HUES64 (cell line): ENCODE data around the gene BTBD9.

ENCODE experiments used
- H3K27ac ChIP-seq: 2 replicates; pipeline ENCODE4 v1.7.0; 2013; ENCODE audit warnings: low read depth, low read length, inconsistent platforms
- H3K27me3 ChIP-seq: 2 replicates; pipeline ENCODE4 v1.6.1; 2013; ENCODE audit warnings: mild to moderate bottlenecking, low read length; ENCODE audit not compliant: insufficient read depth
- H3K36me3 ChIP-seq: 2 replicates; pipeline ENCODE4 v1.6.1; 2013; ENCODE audit warnings: mild to moderate bottlenecking, low read length; ENCODE audit not compliant: insufficient read depth
- H3K4me1 ChIP-seq: 2 replicates; pipeline ENCODE4 v1.6.1; 2013; ENCODE audit warnings: mild to moderate bottlenecking, low read length, moderate library complexity; ENCODE audit not compliant: insufficient read depth
- H3K4me3 ChIP-seq: 2 replicates; pipeline ENCODE4 v1.5.1; 2013; ENCODE audit warnings: mild to moderate bottlenecking, low read length, moderate library complexity
- H3K9ac ChIP-seq: 2 replicates; pipeline ENCODE4 v1.6.1; 2013; ENCODE audit warnings: mild to moderate bottlenecking, low read depth, low read length
- H3K9me3 ChIP-seq: 2 replicates; pipeline ENCODE4 v1.6.1; 2013; ENCODE audit warnings: low read depth, low read length; ENCODE audit not compliant: insufficient read depth
- WGBS: fragments of 150-250, 120-280 bp; methylation state at CpG from one replicate; pipeline ENCODE4 v1.1.7; 2013; ENCODE audit warnings: missing lambda C conversion rate; 5-methylcytosine and 5-hydroxymethylcytosine counted together

The BTBD9 gene

DNA sequence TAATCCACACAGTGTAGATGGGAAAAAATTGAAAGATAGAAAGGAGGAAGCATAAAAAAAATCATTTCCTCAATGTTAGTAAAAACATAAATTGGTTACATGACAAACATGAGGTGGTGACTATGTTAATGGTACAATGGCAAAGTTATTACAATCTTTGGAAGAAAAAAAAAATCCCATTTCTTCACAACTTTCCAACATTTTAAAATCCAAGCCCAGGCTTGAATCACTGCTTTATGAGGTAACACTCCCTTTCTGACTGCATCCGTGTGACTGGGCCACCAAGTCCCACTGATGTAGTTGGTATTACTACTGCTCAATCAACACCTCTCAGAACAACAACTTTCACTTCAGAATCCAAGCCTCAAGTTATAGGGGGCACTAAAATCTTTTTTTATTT, 160.4 kb downstream of the BTBD9 start:
- Histone ChIP-seq H3K4me3 (no peak overlapping the region), H3K36me3 (no peaks in the 10 kb centered on the region), H3K9me3 (no peaks in the 10 kb centered on the region), H3K27ac (no peak overlapping the region), H3K27me3 (no peaks in the 10 kb centered on the region; the same call in 1 of the 2 replicates), H3K4me1 (peaks cover 42% of the 10 kb centered on the region), H3K9ac (no peak overlapping the region)
- 97% methylated on average over 1 of the region's 1 CpG for WGBS

DNA sequence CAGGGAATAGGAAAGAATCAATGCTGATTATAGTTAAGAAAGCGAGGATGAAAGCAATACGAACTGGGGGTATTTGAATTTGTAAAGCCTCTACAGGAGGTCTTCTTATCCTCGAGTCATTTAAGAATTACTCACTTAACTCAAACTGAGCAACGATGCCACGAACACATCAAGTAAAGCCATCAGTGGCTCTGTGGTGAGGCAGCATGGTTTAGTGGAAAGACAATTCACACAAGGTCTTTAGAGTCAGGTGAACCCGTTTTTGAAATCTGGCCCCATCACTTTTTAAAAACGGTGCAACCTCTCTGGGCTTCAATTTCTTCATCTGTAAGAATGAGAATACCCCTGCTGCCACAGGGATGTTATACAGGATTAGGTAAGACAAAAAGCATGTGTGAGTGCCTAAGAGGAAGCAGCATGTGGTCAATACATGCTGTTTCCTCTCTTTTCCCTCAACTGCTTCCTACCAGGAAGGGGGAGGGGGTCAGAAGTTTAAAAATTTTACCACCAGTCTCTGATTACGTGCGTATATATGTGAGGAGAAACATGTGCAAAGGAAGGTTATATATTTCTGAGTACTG, 162.0 kb downstream of the BTBD9 start:
- peaks cover 42% of the 10 kb centered on the region for H3K4me1 ChIP-seq
- H3K9ac ChIP-seq, result no peak overlapping the region
- no peaks in the 10 kb centered on the region for H3K36me3 ChIP-seq
- H3K27me3 ChIP-seq, result no peaks in the 10 kb centered on the region; the same call in 1 of the 2 replicates
- WGBS, result 3% methylated on average over 7 of the region's 9 CpGs
- H3K9me3 ChIP-seq, result no peaks in the 10 kb centered on the region
- peak overlapping the region; percentile 75; the same call in 1 of the 2 replicates for H3K27ac ChIP-seq
- no peak overlapping the region; the same call in 1 of the 2 replicates for H3K4me3 ChIP-seq

DNA sequence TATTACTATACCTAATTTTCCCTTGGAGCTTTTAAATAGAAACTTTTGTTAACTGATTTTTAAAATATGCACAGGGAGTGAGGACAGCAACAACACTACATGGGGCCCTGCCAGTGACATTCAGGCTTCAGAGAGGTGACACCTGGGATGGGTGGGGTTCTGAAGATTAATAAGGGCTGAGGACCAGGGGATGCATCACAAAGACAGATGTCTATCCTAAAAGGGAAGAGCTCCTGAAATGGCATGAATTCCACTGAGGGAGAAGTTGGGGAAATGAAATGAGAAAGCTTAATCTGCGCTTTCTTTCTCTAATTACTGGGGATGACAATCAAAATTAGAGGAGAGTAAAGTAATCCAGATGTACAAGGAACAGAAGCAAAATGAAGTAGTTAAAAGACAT, 162.8 kb downstream of the BTBD9 start:
- WGBS, result 82% methylated on average over 1 of the region's 1 CpG
- Histone ChIP-seq H3K9me3 (no peaks in the 10 kb centered on the region), H3K4me1 (peaks cover 39% of the 10 kb centered on the region), H3K27ac (peak overlapping the region; percentile 75), H3K4me3 (no peak overlapping the region), H3K27me3 (no peaks in the 10 kb centered on the region; the same call in 1 of the 2 replicates), H3K9ac (no peak overlapping the region), H3K36me3 (no peaks in the 10 kb centered on the region)

DNA sequence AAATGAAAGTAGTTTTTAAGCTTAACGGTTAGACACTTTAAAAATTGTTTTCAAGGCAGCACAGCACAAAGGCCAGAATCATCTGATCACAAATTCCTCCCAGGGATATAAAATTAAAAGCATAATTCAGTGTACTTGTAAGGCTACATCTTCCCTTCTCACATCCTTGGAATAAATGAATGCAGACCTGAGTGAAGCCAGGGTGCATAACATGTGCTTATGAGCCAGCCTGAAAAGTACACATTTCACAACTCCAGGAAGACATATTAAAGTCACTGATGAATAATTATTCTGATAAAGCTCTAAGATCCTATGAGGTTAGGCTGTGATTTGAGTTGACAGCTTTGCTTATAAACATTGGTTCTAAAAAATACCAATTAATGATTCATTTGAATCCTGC, 163.6 kb downstream of the BTBD9 start:
- H3K9me3 ChIP-seq, result no peaks in the 10 kb centered on the region
- H3K27me3 ChIP-seq, result no peaks in the 10 kb centered on the region; the same call in 1 of the 2 replicates
- WGBS, result no CpG with 5 or more reads among the region's 1 CpG
- H3K4me3 ChIP-seq, result no peak overlapping the region
- no peak overlapping the region for H3K27ac ChIP-seq
- H3K9ac ChIP-seq, result no peak overlapping the region
- peaks cover 33% of the 10 kb centered on the region for H3K4me1 ChIP-seq
- no peaks in the 10 kb centered on the region for H3K36me3 ChIP-seq

DNA sequence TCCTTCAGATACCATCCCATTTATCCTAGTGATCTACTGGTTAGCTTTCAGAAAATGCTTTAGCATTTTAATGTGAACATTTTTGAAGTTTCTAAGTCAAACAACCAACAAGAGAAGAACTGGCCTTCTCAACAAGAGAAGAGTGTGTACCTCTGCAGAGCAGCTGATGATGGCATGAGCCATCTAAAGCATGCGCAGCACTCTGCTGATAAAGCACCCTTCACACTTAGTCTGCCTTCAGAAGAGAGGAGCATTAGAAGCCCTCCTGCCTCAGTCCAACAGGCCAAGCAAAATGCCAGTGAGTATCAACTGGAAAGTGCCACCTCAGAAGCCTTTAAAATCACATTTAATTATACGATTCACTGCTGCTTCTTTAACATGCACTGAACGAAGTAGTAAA, 169.2 kb downstream of the BTBD9 start:
- Histone ChIP-seq H3K36me3 (no peaks in the 10 kb centered on the region), H3K4me3 (no peak overlapping the region), H3K4me1 (peaks cover 1% of the 10 kb centered on the region; the same call in 1 of the 2 replicates), H3K9ac (no peak overlapping the region), H3K9me3 (no peaks in the 10 kb centered on the region), H3K27ac (no peak overlapping the region), H3K27me3 (no peaks in the 10 kb centered on the region; the same call in 1 of the 2 replicates)
- WGBS, result 97% methylated on average over 2 of the region's 3 CpGs

DNA sequence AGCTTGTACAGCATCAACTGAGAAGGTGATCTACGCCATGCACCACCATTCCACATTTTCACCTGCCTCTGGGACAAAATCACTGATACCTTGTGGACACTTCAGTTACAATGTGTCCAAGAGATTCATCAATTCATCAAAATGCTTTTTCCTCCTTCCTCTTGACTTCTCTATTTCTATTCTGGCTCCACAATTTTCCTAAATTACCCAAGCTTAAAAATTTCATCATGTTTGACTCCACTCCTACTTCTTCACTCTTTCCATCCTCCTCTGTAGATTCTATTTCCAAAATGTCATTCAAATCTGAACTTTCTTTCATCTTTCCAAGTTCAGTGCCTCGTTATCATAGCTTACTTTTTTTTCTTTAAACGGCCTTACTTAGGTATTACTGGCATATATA, 172.2 kb downstream of the BTBD9 start:
- Histone ChIP-seq H3K9ac (no peak overlapping the region), H3K9me3 (no peaks in the 10 kb centered on the region), H3K36me3 (no peaks in the 10 kb centered on the region), H3K27ac (no peak overlapping the region), H3K4me1 (no peaks in the 10 kb centered on the region), H3K27me3 (no peaks in the 10 kb centered on the region), H3K4me3 (no peak overlapping the region)
- WGBS, result 91% methylated on average over 3 of the region's 3 CpGs

DNA sequence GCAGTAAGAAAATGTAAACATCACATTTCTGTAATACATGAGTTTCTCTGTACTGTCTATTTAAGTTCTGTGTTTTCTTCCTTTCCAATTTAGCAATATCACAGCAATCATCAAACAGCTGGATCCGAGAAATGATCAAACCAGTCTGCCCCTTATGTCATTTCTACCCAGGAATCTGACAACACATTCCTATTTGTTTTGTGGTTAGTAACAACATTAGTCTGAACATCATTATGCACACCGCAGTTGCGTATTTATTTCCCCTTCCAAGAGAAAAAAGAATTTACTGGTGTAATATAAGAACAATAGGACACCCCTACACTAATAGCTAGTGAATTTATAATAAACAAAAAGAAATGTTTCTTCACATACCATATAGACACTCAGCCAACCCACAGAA, 179.5 kb downstream of the BTBD9 start:
- Histone ChIP-seq H3K9me3 (no peaks in the 10 kb centered on the region), H3K27me3 (no peaks in the 10 kb centered on the region), H3K4me1 (no peaks in the 10 kb centered on the region), H3K36me3 (no peaks in the 10 kb centered on the region), H3K4me3 (no peak overlapping the region), H3K27ac (no peak overlapping the region), H3K9ac (no peak overlapping the region)
- WGBS, result 89% methylated on average over 1 of the region's 3 CpGs

- H3K4me3 ChIP-seq, result no peak overlapping the region
- H3K9me3 ChIP-seq, result no peaks in the 10 kb centered on the region
- WGBS, result 93% methylated on average over 2 of the region's 2 CpGs
- no peaks in the 10 kb centered on the region for H3K36me3 ChIP-seq
- no peaks in the 10 kb centered on the region for H3K27me3 ChIP-seq
- H3K4me1 ChIP-seq, result no peaks in the 10 kb centered on the region
- no peak overlapping the region for H3K27ac ChIP-seq
- H3K9ac ChIP-seq, result no peak overlapping the region
Observed at GRCh38 chr6:38459291-38459690, 180.4 kb downstream of the BTBD9 start.

DNA sequence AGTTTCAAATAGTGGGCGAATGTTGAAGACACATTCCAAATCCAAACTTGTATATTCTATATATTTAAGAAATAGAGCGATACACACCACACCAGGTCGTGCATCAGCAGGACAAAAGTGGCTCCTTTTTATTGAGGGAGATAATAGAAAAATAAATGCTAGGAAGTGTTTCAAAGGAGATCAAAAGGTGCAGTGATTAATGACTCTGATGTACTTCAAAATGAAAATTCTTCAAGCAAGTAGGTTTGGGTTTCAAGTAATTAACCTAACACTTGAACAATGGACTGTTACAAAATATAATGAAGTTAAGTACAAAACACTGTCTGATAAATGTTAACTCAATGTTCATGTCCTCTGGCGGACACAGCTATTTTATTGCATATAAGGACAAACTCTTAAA, 185.9 kb downstream of the BTBD9 start:
- WGBS, result 86% methylated on average over 2 of the region's 4 CpGs
- H3K9me3 ChIP-seq, result no peaks in the 10 kb centered on the region
- no peaks in the 10 kb centered on the region for H3K27me3 ChIP-seq
- no peak overlapping the region for H3K27ac ChIP-seq
- no peak overlapping the region for H3K9ac ChIP-seq
- H3K36me3 ChIP-seq, result no peaks in the 10 kb centered on the region
- H3K4me1 ChIP-seq, result no peaks in the 10 kb centered on the region
- H3K4me3 ChIP-seq, result no peak overlapping the region

DNA sequence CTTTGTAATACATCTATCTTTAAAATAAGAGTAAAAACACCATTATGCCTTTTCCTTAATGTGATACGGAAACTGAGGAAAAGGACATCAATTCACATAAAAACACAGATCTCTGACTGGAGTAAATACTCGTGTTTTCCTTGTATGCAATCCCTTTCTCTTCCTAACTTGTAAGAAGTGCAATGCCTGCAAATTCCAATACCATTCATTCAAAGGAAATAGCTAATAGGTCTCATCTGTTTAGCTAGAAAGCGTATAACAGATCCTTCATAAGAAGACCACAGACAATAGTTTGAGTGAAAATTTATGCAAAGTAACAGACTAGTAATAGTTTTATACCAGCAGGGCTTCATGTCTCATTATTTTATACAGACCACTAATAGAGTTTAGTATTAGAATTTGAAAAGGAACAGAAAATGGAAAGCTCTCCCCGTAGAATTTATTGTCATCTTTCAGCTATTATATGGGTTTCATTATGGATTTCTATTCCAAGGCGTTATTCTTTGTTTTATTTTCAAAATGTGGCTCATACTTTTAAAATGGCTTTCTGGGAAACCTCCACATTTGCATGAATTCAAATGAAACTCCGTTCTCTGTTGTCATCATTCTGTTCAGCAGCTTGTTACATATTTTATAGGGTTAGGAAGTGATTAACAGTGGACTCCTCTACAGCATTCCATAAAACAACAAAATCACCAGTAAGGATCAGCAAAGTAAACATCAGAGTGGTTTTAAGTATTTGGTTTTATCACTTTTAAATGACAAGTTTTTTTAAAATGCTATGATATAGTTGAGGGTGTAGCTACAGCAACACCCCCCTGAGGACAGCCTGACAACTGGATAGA, 186.7 kb downstream of the BTBD9 start:
- Histone ChIP-seq H3K27me3 (no peaks in the 10 kb centered on the region), H3K4me1 (no peaks in the 10 kb centered on the region), H3K4me3 (no peak overlapping the region), H3K9ac (no peak overlapping the region), H3K9me3 (no peaks in the 10 kb centered on the region), H3K36me3 (no peaks in the 10 kb centered on the region), H3K27ac (no peak overlapping the region)
- WGBS, result 90% methylated on average over 4 of the region's 6 CpGs

DNA sequence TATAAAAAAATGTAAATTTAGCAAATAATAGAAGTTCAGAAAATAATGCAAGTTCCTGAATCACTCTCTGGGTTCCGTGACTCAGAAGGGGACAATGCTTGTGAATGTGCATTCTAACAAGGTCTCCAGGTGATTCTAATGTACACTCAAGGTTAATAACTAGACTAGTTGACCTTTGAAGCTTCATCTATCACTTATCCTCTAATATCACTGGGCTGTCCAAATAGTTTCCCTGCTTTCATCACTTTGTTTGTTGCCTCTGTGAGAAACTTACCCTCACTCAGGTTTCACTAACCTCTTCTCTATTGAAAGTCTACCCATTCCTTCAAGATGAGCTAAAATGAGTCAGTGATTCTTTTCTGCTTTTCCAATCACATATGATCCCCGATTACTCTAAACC, 189.0 kb downstream of the BTBD9 start:
- no peak overlapping the region for H3K9ac ChIP-seq
- no peaks in the 10 kb centered on the region for H3K9me3 ChIP-seq
- H3K4me1 ChIP-seq, result no peaks in the 10 kb centered on the region
- no peak overlapping the region for H3K4me3 ChIP-seq
- H3K27ac ChIP-seq, result no peak overlapping the region
- H3K27me3 ChIP-seq, result no peaks in the 10 kb centered on the region
- no peaks in the 10 kb centered on the region for H3K36me3 ChIP-seq
- WGBS, result 96% methylated on average over 2 of the region's 2 CpGs
